Right lobe of liver (tissue), 6 donors: ENCODE results near the gene CRIM1. TPM values are rescaled to one million over a fixed set of nuclear protein-coding genes. Genes with fewer than 3 reads are reported as not detected.

ENCODE experiments used
- ATAC-seq, 4 donors: fragments of 200-7000 bp; cut with Tn5 transposase; one replicate each; pipeline ENCODE4 v1.9.1; 2020; ENCODE audit warnings: mild to moderate bottlenecking in 4 of 4, moderate library complexity in 4 of 4
- DNase-seq, 3 donors: peaks; one replicate each; pipeline ENCODE4 v3.0.0-alpha.2; 2020
- H3K27ac ChIP-seq, 3 donors: fragments of 200-600 bp; one replicate each; pipeline ENCODE4 v1.8.0; 2022
- H3K27me3 ChIP-seq, 2 donors: fragments of 200-600 bp; one replicate each; pipeline ENCODE4 v1.8.0; 2022
- H3K36me3 ChIP-seq, 4 donors: fragments of 200-600 bp; sonication (generic) in 1 of 4; one replicate each; pipeline versions ENCODE4 v1.5.1 to v1.8.0; 2017 to 2022; ENCODE audit warnings: control low read depth in 1 of 4
- H3K4me1 ChIP-seq, 4 donors: fragments of 200-600 bp; sonication (generic) in 1 of 4; one replicate each; pipeline versions ENCODE4 v1.5.1 to v1.8.0; 2017 to 2022; ENCODE audit warnings: control low read depth in 1 of 4
- H3K4me3 ChIP-seq, 3 donors: fragments of 200-600 bp; one replicate each; pipeline ENCODE4 v1.8.0; 2022
- H3K9me3 ChIP-seq, 4 donors: fragments of 200-600 bp; sonication (generic) in 1 of 4; one replicate each; pipeline versions ENCODE4 v1.5.1 to v1.8.0; 2017 to 2022; ENCODE audit warnings: control low read depth in 1 of 4
- POLR2A ChIP-seq: fragments of 450-650 bp; IDR thresholded peaks from one replicate; pipeline ENCODE4 v1.6.1; 2017; ENCODE audit warnings: antibody characterized with exemption, mild to moderate bottlenecking
- WGBS: methylation state at CpG from one replicate; pipeline ENCODE4 v1.1.6; 2018; ENCODE audit warnings: low coverage, low lambda C conversion rate; ENCODE audit not compliant: insufficient coverage; ENCODE audit errors: missing lambda C conversion rate; 5-methylcytosine and 5-hydroxymethylcytosine counted together
- intact Hi-C, 2 donors: fragments of 100-400 bp; cut with DNase I; formaldehyde crosslinking; loops; one replicate each; pipeline versions ENCODE4 v1.11.2 to v1.14.1; 2022
- total RNA-seq, 6 experiments: library from RNA; depleted of rRNA in 2 of 6; stranded (reverse); fragments of >200 nt in 2 of 6; fragmentation: NEBNext Ultra II Directional in 3 of 6; extraction: Animal tissue kit (Norgen Biotek cat#: 25700) in 3 of 6; gene quantifications; one replicate each; pipeline versions ENCODE4 v1.1.0 to v1.2.4, GENCODE V29; 2016 to 2023
- TF ChIP-seq, protein P1 (sequence below), 4 donors: fragments of 200-600 bp in 3 of 4; fragments of 450-650 bp in 1 of 4; IDR thresholded peaks; one replicate each; pipeline versions ENCODE4 v1.5.1 to v1.8.0; 2016 to 2022; ENCODE audit warnings: antibody characterized with exemption in 4 of 4, mild to moderate bottlenecking in 2 of 4
- donor health status: DM: no; HTN: yes; CAD: no.
- donor health status: DM: no; HTN: no; CAD: no.
- donor health status: DM: no; HTN: no; CAD: no.
- donor health status: DM: no; HTN: yes; CAD: no.
- donor health status: DM: no; HTN: yes; CAD: no.

Gene CRIM1
- total RNA-seq, 6 experiments from 2014 or later, result 4.2 to 30.5 (median 16.7) TPM

DNA sequence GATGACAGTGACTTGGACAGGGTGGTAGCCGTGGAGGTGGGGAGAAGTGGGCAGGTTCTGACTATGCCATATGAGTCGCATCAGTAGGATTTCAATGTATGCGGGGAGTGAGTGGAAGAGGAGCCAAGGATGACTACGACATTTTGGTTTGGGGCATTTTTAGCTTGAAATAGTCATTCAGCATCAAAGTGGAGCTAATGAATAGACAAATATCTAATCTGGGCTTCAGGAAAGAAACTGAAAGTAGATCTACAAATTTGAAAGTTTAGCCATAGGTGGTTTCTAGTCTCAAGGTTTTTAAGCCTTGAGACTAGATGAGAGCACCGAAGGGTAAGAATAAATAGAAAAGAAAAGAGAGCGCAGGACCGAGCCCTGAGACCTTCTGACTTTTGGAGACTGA, 184.1 kb downstream of the CRIM1 start:
- Histone ChIP-seq H3K9me3 (no peaks in the 10 kb centered on the region), H3K4me1 (no peaks in the 10 kb centered on the region), H3K4me3 (no peak overlapping the region), H3K27me3 (no peaks in the 10 kb centered on the region), H3K36me3 (no peaks in the 10 kb centered on the region), H3K27ac (no peak overlapping the region)
- intact Hi-C loops, result no loop called here
- TF ChIP-seq, protein P1, sequence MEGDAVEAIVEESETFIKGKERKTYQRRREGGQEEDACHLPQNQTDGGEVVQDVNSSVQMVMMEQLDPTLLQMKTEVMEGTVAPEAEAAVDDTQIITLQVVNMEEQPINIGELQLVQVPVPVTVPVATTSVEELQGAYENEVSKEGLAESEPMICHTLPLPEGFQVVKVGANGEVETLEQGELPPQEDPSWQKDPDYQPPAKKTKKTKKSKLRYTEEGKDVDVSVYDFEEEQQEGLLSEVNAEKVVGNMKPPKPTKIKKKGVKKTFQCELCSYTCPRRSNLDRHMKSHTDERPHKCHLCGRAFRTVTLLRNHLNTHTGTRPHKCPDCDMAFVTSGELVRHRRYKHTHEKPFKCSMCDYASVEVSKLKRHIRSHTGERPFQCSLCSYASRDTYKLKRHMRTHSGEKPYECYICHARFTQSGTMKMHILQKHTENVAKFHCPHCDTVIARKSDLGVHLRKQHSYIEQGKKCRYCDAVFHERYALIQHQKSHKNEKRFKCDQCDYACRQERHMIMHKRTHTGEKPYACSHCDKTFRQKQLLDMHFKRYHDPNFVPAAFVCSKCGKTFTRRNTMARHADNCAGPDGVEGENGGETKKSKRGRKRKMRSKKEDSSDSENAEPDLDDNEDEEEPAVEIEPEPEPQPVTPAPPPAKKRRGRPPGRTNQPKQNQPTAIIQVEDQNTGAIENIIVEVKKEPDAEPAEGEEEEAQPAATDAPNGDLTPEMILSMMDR (IDR thresholded peaks at IDR 0.05), result no peak
- no peak for TF ChIP-seq POLR2A
- ATAC-seq, result no peak
- WGBS, result 91% methylated on average over 7 of the region's 7 CpGs
- no peak for DNase-seq

DNA sequence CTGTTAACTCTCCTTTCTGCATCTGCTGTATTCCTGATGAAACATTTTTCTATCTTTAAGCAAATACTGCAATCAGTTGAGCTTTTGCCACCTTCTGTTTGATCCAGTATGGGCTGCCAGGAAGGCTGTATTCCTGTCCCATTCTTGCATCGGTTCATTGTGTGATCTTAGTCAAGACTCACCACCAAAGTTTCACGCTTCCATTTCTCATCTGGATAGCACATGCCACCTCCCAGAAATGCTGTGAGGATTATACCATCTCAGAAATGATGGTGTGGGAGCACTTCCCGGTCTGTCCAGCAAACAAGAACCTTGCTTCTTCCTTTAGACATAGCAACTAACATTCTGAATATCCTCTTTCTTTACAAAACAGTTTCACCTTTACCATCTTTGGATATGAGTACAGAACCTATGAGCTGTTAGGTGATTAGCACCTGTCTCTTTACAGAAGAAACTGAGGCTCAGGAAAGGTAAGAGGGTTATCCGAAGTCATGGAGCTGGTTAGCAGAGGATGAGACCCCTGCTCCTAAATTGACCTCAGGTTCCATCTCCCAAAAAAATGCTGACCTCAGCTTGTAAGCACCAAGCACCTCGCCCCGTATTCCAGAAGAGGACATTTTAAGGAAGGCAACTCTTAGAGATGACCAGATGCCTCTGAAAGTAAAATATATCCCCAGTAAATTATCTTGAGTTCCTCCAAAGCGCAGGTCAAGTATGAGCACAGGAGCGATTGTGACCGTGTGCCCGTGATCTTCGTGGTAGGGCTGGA, 185.6 kb downstream of the CRIM1 start:
- no peaks in the 10 kb centered on the region for H3K36me3 ChIP-seq
- intact Hi-C loops, result no loop called here
- no peak for TF ChIP-seq POLR2A
- TF ChIP-seq, protein P1 (IDR thresholded peaks at IDR 0.05), result no peak
- no peaks in the 10 kb centered on the region for H3K9me3 ChIP-seq
- H3K4me1 ChIP-seq, result no peaks in the 10 kb centered on the region
- peak overlapping the region in 1 of 3 donors; percentile 29 for H3K27ac ChIP-seq
- ATAC-seq (no peak), DNase-seq (no peak)
- H3K4me3 ChIP-seq, result no peak overlapping the region
- no peaks in the 10 kb centered on the region for H3K27me3 ChIP-seq
- 75% methylated on average over 10 of the region's 11 CpGs for WGBS

DNA sequence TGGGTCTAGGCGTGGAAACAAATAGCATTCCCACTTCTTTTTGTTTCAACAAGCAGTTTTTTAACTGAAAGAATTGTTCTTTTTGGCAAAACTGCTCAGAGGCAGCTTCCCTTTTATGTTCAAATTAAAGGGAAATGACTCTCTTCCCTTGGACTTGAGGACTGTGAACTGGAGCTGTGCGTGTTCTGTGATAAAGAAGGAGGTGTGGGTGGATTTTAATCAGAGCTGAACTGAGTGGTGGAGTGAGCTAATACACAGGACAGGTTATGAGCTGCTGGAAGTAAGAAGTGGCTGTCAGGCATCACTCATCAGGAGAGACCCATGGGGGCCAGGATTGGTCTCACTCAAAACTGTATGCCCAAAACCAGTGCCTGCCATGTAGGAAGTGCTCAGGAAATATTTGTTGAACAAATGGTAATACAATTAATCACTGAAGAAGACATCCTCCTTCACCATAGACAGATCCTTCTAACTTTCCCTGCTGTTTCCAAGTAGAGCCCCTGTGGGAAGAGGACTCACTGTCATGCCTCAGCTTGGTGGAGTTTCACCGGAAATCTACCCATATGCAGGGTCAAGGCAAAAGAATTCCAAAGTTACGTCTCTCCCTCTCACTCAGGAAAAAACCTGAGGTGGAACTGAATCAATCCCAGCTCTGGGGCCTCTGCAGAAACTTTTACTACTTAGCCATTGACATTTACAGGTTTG, 186.5 kb downstream of the CRIM1 start:
- peak overlapping the region in 2 of 3 donors; percentile 24 to 29 for H3K27ac ChIP-seq
- TF ChIP-seq, protein P1 (IDR thresholded peaks at IDR 0.05), result no peak
- no peak for TF ChIP-seq POLR2A
- no peaks in the 10 kb centered on the region for H3K4me1 ChIP-seq
- intact Hi-C loops, result no loop called here
- DNase-seq (no peak), ATAC-seq (peak; percentile 52 to 81 (median 64))
- H3K27me3 ChIP-seq, result no peaks in the 10 kb centered on the region
- WGBS, result 65% methylated on average over 3 of the region's 4 CpGs
- H3K36me3 ChIP-seq, result peaks cover 0 to 2% (median 0%) of the 10 kb centered on the region in 4 donors
- no peaks in the 10 kb centered on the region for H3K9me3 ChIP-seq
- no peak overlapping the region for H3K4me3 ChIP-seq

DNA sequence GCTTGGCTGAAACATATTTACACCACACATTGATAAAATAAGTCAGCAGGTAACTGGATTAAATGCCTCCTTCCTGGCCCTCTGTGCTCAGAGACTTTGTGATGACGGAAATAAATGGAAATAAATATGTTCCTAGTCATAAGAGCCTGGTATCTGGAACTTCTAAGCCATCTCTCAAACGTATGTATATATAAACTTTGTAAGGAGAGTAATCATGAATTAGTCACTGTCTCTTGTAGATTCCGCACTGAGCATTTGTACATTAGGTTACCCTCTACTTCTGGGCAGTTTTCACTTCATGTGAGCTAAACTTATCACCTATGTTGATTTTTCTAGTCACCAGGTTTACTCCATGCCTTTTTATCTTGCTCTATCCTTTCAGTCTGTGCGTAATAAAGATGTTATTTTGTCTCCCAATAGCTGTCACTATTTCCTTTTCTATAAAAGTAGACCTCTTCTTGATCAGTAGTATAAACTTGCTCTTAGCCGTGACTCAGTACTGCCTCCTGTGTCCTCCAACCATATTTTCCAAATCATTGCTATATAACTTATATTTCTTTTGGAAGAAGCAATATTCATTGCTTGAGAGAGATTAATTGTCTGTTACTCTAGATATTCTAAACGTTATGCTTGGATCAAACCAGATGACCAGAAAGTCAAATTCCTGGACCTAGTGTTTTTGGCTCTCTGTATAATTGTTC, 189.2 kb downstream of the CRIM1 start:
- H3K4me3 ChIP-seq, result no peak overlapping the region
- TF ChIP-seq, protein P1 (IDR thresholded peaks at IDR 0.05), result peak in 1 of 4 donors; percentile 7
- TF ChIP-seq POLR2A, result no peak
- H3K9me3 ChIP-seq, result no peaks in the 10 kb centered on the region
- H3K27ac ChIP-seq, result no peak overlapping the region
- intact Hi-C loops, result no loop called here
- peaks cover 0 to 6% (median 0%) of the 10 kb centered on the region in 4 donors for H3K36me3 ChIP-seq
- no peaks in the 10 kb centered on the region for H3K4me1 ChIP-seq
- DNase-seq (no peak), ATAC-seq (no peak)
- 83% methylated on average over 6 of the region's 6 CpGs for WGBS
- no peaks in the 10 kb centered on the region for H3K27me3 ChIP-seq
